Peyer's patch (tissue), 4 donors: ENCODE measurements around the gene TEDC1.

Experiments used
- POLR2A ChIP-seq, 2 donors: fragments of 450-650 bp; IDR thresholded peaks; one replicate each; pipeline ENCODE4 v1.5.1; 2017; ENCODE audit warnings: antibody characterized with exemption in 2 of 2, mild to moderate bottlenecking in 2 of 2, moderate library complexity in 2 of 2
- TF ChIP-seq, protein P1 (sequence below), 6 experiments: fragments of 450-650 bp in 4 of 6; fragments of 200-600 bp in 2 of 6; sonication (generic) in 1 of 6; IDR thresholded peaks; one replicate each; pipeline ENCODE4 v1.5.1; 2017 to 2019; ENCODE audit warnings: antibody characterized with exemption in 6 of 6, mild to moderate bottlenecking in 3 of 6, moderate library complexity in 1 of 6

DNA sequence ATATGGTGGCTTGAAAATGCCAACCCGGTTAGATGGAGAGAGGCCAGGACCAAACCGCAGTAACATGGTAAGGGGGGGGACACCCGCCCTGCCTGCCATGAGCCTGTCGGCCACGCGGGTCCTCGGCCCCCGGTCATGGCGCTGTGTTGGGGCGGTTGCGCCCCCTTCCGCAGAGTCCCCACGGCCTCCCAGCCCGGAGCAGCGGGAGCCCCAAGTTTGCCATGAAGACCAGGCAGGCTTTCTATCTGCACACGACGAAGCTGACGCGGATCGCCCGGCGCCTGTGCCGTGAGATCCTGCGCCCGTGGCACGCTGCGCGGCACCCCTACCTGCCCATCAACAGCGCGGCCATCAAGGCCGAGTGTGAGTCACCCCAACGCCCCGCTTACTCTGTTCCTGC lies 26.5 kb upstream of the TEDC1 start:
- no peak for TF ChIP-seq POLR2A (IDR thresholded peaks at IDR 0.05)
- TF ChIP-seq, protein P1, sequence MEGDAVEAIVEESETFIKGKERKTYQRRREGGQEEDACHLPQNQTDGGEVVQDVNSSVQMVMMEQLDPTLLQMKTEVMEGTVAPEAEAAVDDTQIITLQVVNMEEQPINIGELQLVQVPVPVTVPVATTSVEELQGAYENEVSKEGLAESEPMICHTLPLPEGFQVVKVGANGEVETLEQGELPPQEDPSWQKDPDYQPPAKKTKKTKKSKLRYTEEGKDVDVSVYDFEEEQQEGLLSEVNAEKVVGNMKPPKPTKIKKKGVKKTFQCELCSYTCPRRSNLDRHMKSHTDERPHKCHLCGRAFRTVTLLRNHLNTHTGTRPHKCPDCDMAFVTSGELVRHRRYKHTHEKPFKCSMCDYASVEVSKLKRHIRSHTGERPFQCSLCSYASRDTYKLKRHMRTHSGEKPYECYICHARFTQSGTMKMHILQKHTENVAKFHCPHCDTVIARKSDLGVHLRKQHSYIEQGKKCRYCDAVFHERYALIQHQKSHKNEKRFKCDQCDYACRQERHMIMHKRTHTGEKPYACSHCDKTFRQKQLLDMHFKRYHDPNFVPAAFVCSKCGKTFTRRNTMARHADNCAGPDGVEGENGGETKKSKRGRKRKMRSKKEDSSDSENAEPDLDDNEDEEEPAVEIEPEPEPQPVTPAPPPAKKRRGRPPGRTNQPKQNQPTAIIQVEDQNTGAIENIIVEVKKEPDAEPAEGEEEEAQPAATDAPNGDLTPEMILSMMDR (IDR thresholded peaks at IDR 0.05): no peak
